H9 (cell line): ENCODE results near the gene KRT2. TPM values are rescaled to one million over a fixed set of nuclear protein-coding genes. Genes with fewer than 3 reads are reported as not detected.

Experiments
- DNase-seq: peaks from one replicate; pipeline ENCODE4 v3.0.0-alpha.2; 2017
- H2AFZ ChIP-seq: one replicate; pipeline ENCODE4 v1.6.1; 2013; ENCODE audit warnings: mild to moderate bottlenecking, low read length, control low read depth, moderate library complexity
- H2AK5ac ChIP-seq: 2 replicates; pipeline ENCODE4 v1.6.1; 2013; ENCODE audit warnings: low read length, control low read depth, mixed read lengths; ENCODE audit not compliant: insufficient read length
- H2BK120ac ChIP-seq: one replicate; pipeline ENCODE4 v1.6.1; 2013; ENCODE audit warnings: low read depth, mild to moderate bottlenecking, low read length, control low read depth, inconsistent platforms; ENCODE audit not compliant: poor library complexity, severe bottlenecking
- H2BK12ac ChIP-seq: 2 replicates; pipeline ENCODE4 v1.6.1; 2013; ENCODE audit warnings: low read length, control low read depth, mixed read lengths, low read depth; ENCODE audit not compliant: insufficient read length
- H2BK15ac ChIP-seq: 2 replicates; pipeline ENCODE4 v1.6.1; 2013; ENCODE audit warnings: low read depth, low read length, control low read depth
- H2BK20ac ChIP-seq: one replicate; pipeline ENCODE4 v1.6.1; 2013; ENCODE audit warnings: low read depth, mild to moderate bottlenecking, low read length, control low read depth, inconsistent platforms; ENCODE audit not compliant: poor library complexity, severe bottlenecking
- H2BK5ac ChIP-seq: 2 replicates; pipeline ENCODE4 v1.6.1; 2013; ENCODE audit warnings: low read length, control low read depth, mixed read lengths; ENCODE audit not compliant: insufficient read length
- H3K14ac ChIP-seq: 2 replicates; pipeline ENCODE4 v1.6.1; 2013; ENCODE audit warnings: low read length, control low read depth; ENCODE audit not compliant: insufficient read depth
- H3K18ac ChIP-seq: 2 replicates; pipeline ENCODE4 v1.6.1; 2013; ENCODE audit warnings: low read depth, mild to moderate bottlenecking, mixed read lengths, low read length, control low read depth; ENCODE audit not compliant: insufficient read length
- H3K23ac ChIP-seq: 2 replicates; pipeline ENCODE4 v1.6.1; 2013; ENCODE audit warnings: low read length, control low read depth, mixed read lengths, low read depth; ENCODE audit not compliant: insufficient read length
- H3K23me2 ChIP-seq: 2 replicates; pipeline ENCODE4 v1.6.1; 2013; ENCODE audit warnings: low read depth, mild to moderate bottlenecking, mixed read lengths, low read length, control low read depth; ENCODE audit not compliant: insufficient read length, poor library complexity, severe bottlenecking
- H3K27ac ChIP-seq: 2 replicates; pipeline ENCODE4 v1.5.1; 2013; ENCODE audit warnings: low read length, control low read depth, mixed read lengths, low read depth; ENCODE audit not compliant: insufficient read length
- H3K27me3 ChIP-seq: 2 replicates; pipeline ENCODE4 v1.6.1; 2013; ENCODE audit warnings: low read length, control low read depth, inconsistent platforms; ENCODE audit not compliant: insufficient read depth
- H3K4ac ChIP-seq: 2 replicates; pipeline ENCODE4 v1.6.1; 2013; ENCODE audit warnings: low read depth, mild to moderate bottlenecking, control low read depth, inconsistent platforms, low read length, moderate library complexity
- H3K4me1 ChIP-seq: 2 replicates; pipeline ENCODE4 v1.6.1; 2013; ENCODE audit warnings: low read length, control low read depth, inconsistent platforms; ENCODE audit not compliant: insufficient read depth
- H3K4me2 ChIP-seq: 2 replicates; pipeline ENCODE4 v1.6.1; 2013; ENCODE audit warnings: low read length, control low read depth, mixed read lengths; ENCODE audit not compliant: insufficient read length, insufficient read depth
- H3K56ac ChIP-seq: 2 replicates; pipeline ENCODE4 v1.6.1; 2013; ENCODE audit warnings: low read depth, mild to moderate bottlenecking, mixed read lengths, low read length, control low read depth; ENCODE audit not compliant: insufficient read length
- H3K79me1 ChIP-seq: 2 replicates; pipeline ENCODE4 v1.6.1; 2013; ENCODE audit warnings: low read depth, mild to moderate bottlenecking, moderate library complexity, low read length, control low read depth, inconsistent platforms; ENCODE audit not compliant: insufficient read depth, poor library complexity, severe bottlenecking
- H3K79me2 ChIP-seq: 2 replicates; pipeline ENCODE4 v1.6.1; 2013; ENCODE audit warnings: low read length, control low read depth, inconsistent platforms; ENCODE audit not compliant: insufficient read depth
- H3K9ac ChIP-seq: 2 replicates; pipeline ENCODE4 v1.6.1; 2013; ENCODE audit warnings: low read length, control low read depth, mixed read lengths; ENCODE audit not compliant: insufficient read length; ENCODE audit errors: extremely low read depth
- H3K9me3 ChIP-seq: one replicate; pipeline ENCODE4 v1.6.1; 2013; ENCODE audit warnings: low read depth, low read length, inconsistent platforms; ENCODE audit not compliant: control insufficient read depth
- H3T11ph ChIP-seq: one replicate; pipeline ENCODE4 v1.6.1; 2013; ENCODE audit warnings: mild to moderate bottlenecking, low read length, control low read depth, inconsistent platforms
- H4K20me1 ChIP-seq: one replicate; pipeline ENCODE4 v1.6.1; 2013; ENCODE audit not compliant: control insufficient read depth, insufficient read length, insufficient read depth
- H4K5ac ChIP-seq: 2 replicates; pipeline ENCODE4 v1.6.1; 2013; ENCODE audit warnings: low read depth, mild to moderate bottlenecking, mixed read lengths, low read length, control low read depth; ENCODE audit not compliant: insufficient read length
- H4K8ac ChIP-seq: replicated peaks from 2 replicates; pipeline ENCODE4 v1.6.1; 2013; ENCODE audit warnings: low read length, control low read depth, mixed read lengths, low read depth; ENCODE audit not compliant: insufficient read length
- H4K91ac ChIP-seq: 2 replicates; pipeline ENCODE4 v1.6.1; 2013; ENCODE audit warnings: low read depth, mild to moderate bottlenecking, moderate library complexity, mixed read lengths, low read length, control low read depth; ENCODE audit not compliant: insufficient read length
- H3K27ac Mint-ChIP-seq, 3 experiments: 2 replicates in 2 of 3; 3 replicates in 1 of 3; pipeline ENCODE4 v1.8.0; 2020 to 2021; ENCODE audit warnings: mixed read lengths in 3 of 3, mild to moderate bottlenecking in 1 of 3, moderate library complexity in 1 of 3
- H3K27me3 Mint-ChIP-seq: 2 replicates; pipeline ENCODE4 v1.8.0; 2021; ENCODE audit warnings: low read depth, mild to moderate bottlenecking, moderate library complexity, mixed read lengths
- H3K36me3 Mint-ChIP-seq, 3 experiments: 2 replicates in 2 of 3; 3 replicates in 1 of 3; pipeline ENCODE4 v1.8.0; 2020 to 2021; ENCODE audit warnings: low read depth in 3 of 3, mixed read lengths in 3 of 3; ENCODE audit not compliant: insufficient read depth in 1 of 3
- H3K4me1 Mint-ChIP-seq, 2 experiments: 2 replicates each; pipeline ENCODE4 v1.8.0; 2020; ENCODE audit warnings: mixed read lengths in 2 of 2
- H3K4me3 Mint-ChIP-seq, 2 experiments: 2 replicates in 1 of 2; 3 replicates in 1 of 2; pipeline ENCODE4 v1.8.0; 2020 to 2021; ENCODE audit warnings: mild to moderate bottlenecking in 2 of 2, mixed read lengths in 2 of 2, moderate library complexity in 1 of 2
- H3K9me3 Mint-ChIP-seq, 2 experiments: 2 replicates in 1 of 2; 3 replicates in 1 of 2; pipeline ENCODE4 v1.8.0; 2020; ENCODE audit warnings: mild to moderate bottlenecking in 2 of 2, mixed read lengths in 2 of 2, moderate library complexity in 1 of 2
- CTCF ChIP-seq: fragments of 200-600 bp; sonication (generic); conservative IDR thresholded peaks from 3 replicates; pipeline ENCODE4 v1.8.0; 2021; ENCODE audit warnings: antibody characterized with exemption, mild to moderate bottlenecking
- WGBS: extraction: QIAGEN DNeasy Blood & Tissue Kit; methylation state at CpG from one replicate; pipeline ENCODE4 v1.1.7; 2013; ENCODE audit warnings: missing lambda C conversion rate, low lambda C conversion rate, mixed read lengths; ENCODE audit not compliant: insufficient read length; ENCODE audit errors: extremely low coverage; 5-methylcytosine and 5-hydroxymethylcytosine counted together
- total RNA-seq: library from RNA; stranded (reverse); gene quantifications from 2 replicates; pipeline ENCODE4 v1.2.1, GENCODE V29; 2021

The KRT2 gene
- total RNA-seq, 1 experiment from 2014 or later = not detected

- Histone ChIP-seq H3K79me1 (no peaks in the 10 kb centered on the region), H3K9ac (no peak overlapping the region), H3K14ac (no peak overlapping the region; the same call in 1 of the 2 replicates), H2BK20ac (no peak overlapping the region), H2AK5ac (no peak overlapping the region), H2BK5ac (no peak overlapping the region), H3K23ac (no peak overlapping the region), H3K56ac (no peak overlapping the region), H3K9me3 (no peaks in the 10 kb centered on the region), H4K5ac (no peak overlapping the region), H3K4ac (no peak overlapping the region), H2AFZ (no peak overlapping the region), H3T11ph (no peak overlapping the region), H2BK120ac (no peak overlapping the region), H4K20me1 (peaks cover 2% of the 10 kb centered on the region), H3K4me2 (no peak overlapping the region), H3K23me2 (no peaks in the 10 kb centered on the region), H3K18ac (no peak overlapping the region), H2BK15ac (no peak overlapping the region), H3K79me2 (no peaks in the 10 kb centered on the region), H2BK12ac (no peak overlapping the region), H3K27ac (no peak overlapping the region), H3K4me1 (no peaks in the 10 kb centered on the region), H4K91ac (no peak overlapping the region), H4K8ac (no peak overlapping the region), H3K27me3 (no peaks in the 10 kb centered on the region)
- no CpG with 5 or more reads among the region's 4 CpGs for WGBS
- DNase-seq = peak; percentile 20
- TF ChIP-seq CTCF = no peak
- no peaks in the 10 kb centered on the region for H3K36me3 Mint-ChIP-seq
- H3K4me3 Mint-ChIP-seq = no peak overlapping the region
- H3K27me3 Mint-ChIP-seq = peaks cover 19% of the 10 kb centered on the region
- H3K4me1 Mint-ChIP-seq = peaks cover 0 to 4% of the 10 kb centered on the region in 2 experiments; a peak in 2 of 4 replicates
- H3K27ac Mint-ChIP-seq = no peak overlapping the region
- H3K9me3 Mint-ChIP-seq = no peaks in the 10 kb centered on the region
Observed at GRCh38 chr12:52659951-52660350, 7.9 kb upstream of the KRT2 start.
